Left renal pelvis (tissue), 4 donors: ENCODE results near the gene SNAP47. TPM values are rescaled to one million over a fixed set of nuclear protein-coding genes. Genes with fewer than 3 reads are reported as not detected.

ENCODE experiments used
- DNase-seq, 4 donors: peaks; one replicate each; pipeline ENCODE4 v3.0.0-alpha.2; 2013; ENCODE audit warnings: low read depth in 4 of 4, low spot score in 3 of 4
- polyA plus RNA-seq, 4 donors: library from polyadenylated mRNA; unstranded; fragments of 120-200 nt; gene quantifications; one replicate each; pipeline ENCODE4 v1.2.1, GENCODE V29; 2013; ENCODE audit not compliant: insufficient read length in 4 of 4

SNAP47 gene
- polyA plus RNA-seq, 4 donors: 30.3 to 45.0 (median 43.2) TPM

- no peak for DNase-seq
These were observed 58.9 kb downstream of the SNAP47 start for GRCh38 chr1:227793948-227794816.

DNA sequence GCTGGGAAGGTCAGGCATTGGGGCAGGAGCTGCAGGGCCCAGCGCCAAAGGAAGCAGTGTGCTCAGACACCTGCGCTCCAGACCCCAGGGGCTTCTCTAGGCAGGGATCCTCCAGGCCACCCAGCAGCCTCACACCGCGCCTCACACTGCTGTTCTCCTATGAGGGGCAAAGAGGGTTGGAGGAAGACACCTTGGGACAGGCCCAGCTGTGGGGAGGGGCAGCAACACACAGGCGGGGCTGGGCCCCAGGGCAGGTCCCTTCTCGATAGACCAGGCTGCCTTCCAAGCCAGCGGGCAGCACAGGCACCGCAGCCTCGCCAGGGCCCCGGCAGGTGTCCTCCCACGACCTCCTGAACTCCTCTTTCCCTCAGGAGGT lies 59.6 kb downstream of the SNAP47 start:
- no peak for DNase-seq

DNA sequence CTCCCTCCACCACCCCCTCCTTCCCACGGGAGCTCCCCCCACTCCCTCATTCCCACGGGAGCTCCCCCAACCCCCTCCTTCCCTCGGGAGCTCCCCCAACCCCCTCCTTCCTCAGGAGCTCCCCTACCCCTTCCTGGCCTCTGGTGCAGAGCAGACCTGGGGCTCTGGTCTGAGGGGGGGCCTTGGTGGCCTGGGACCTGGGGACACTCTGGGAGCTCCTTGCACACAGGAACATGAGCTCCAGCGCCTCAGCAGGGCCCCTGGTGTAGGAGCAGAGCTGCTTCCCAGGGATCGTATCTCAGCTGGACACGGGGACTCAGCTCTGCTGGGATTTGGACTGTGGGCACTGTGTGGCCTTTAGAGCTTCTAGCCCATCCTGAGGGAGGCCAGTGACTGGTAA lies 60.5 kb downstream of the SNAP47 start:
- no peak for DNase-seq

DNA sequence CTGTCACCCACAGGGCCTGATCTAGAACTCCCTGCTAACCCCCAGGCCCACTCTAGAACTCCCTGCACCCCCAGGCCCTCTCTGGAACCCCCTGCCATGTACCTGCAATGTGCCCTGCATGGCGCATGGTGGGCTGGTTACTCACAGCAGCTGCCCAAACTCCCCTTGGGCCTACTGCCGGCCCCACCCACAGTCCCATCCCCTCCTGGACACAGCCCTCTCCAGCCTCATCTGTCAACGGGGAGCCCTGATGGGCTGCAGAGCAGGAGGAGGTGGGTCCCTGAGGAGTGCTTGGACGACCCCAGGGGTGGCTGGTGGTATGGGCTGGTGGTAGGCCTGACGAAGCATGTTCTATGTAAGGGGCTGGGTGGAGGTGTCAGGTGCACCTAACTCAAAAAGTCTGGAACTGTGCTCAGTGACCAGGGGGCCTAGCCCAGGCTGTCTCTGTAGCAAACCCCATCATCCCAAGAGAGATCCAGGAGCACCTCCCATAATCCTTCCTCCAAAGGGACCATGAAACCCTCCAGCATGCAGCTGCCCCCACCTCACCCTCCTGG lies 61.2 kb downstream of the SNAP47 start:
- DNase-seq: no peak

DNA sequence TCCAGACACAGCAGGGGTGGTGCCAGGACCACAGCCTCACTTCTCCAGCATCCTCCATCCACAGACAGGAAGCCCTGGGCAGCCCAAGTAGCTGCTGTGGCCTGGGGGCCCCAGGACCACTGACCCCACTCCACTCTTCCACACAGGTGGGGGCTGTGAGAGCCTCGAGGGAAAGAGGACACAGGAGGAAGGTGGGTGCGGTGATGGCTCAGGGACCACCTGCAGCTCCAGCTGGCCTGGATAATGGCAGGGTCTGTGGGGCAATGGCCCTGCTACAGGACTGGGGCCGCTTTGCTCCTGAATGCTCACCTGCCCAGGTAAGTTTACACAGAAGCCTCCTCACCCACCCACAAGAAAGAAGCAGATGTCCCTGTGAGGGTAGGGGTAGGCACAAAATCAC lies 61.9 kb downstream of the SNAP47 start:
- no peak for DNase-seq

- DNase-seq: no peak
These were observed 62.4 kb downstream of the SNAP47 start for GRCh38 chr1:227797625-227798024.

DNA sequence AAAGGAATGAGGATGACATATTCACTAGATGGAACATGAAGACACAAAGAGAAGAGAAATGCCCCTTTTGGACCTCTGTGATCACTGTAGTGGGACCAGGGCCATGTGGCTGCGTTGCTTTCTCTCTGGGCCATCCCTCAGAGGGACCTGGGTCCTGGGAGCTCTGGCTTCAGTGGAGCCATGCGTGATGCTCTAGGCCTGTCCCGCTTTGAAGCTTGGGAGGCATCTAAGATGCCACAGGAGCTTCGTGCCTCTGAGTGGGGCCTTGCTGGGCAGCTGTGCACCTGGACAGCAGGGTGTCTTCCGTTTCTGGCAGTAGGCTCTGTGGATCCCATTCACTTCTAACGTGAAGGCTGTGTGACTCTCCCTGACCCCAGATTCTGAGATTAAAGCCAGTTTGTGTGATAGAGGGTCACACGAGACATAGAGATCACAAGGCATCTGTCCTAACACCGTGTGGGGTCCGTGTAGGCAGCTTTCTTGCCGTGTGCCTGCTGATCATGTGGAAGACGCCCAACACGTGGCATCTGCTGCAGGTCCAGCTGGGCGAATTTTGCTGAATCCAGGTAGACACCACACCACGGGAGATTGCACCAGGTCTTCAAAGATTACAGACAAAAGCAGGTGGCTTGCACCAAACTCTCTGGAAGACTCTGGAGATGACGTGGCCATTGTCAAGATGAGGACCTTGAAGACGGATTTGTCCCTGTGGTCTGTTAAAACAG lies 63.0 kb downstream of the SNAP47 start:
- DNase-seq: no peak

GRCh38 chr1:227799756-227800155 lies 64.5 kb downstream of the SNAP47 start:
- no peak for DNase-seq

DNA sequence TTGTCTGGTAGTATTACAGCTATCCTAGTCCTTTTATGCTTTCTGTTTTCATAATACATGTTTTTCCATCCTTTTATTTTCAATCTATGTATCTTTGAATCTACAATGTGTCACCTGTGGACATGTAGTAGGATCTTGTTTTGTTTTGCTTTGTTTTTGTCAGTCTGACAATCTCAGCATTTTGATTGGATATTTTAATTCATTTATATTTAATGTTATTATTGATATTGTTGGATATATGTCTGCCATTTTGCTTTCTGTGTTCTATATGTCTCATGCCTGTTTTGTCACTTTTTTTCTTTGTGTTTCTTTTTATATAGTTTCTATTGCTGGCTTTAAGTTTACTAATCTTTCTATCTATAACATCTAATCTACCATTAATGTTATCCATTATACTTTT lies 68.7 kb downstream of the SNAP47 start:
- DNase-seq: no peak

DNA sequence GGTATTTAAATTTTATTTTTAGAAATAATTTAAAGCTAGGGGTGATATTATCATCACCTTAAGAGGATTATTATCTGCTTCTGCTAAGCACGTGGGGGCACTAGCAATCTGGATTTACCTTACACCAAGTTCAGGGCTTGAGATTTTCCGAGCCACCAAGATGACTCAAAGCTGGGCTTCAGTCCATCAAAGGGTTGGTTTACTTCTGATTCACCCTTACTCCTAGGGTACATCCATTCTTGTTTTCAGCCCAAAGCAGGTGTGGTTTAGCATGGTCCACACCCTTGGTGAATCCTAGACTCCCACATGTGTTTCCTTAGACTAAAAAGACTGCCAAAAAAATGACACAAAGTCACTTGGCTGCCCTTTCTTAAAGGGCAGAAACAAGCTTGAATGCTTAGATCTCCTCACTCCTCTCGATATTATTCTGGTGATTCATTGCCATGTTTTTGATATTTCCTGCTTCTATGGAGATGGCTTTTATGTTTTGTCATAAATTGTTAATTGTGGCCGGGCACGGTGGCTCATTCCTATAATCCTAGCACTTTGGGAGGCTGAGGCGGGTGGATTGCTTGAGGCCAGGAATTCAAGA lies 70.5 kb downstream of the SNAP47 start:
- DNase-seq: no peak

DNA sequence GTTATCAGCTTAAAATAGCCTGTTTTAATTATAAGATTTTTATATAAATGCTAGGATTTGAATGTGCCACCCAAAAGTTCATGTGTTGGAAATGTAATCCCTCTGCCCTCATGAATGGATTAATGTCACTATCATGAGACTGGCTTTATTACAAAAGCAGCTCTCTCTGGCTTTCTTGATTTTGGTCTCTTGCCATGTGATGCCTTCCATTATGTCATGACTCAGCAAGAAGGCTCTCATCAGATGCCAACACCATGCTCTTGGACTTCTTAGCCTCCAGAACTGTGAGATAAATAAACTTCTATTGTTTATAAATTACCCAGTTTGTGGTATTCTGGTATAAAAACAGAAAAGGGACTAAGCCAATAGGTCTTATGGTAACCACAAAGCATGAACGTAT lies 73.3 kb downstream of the SNAP47 start:
- no peak for DNase-seq

DNA sequence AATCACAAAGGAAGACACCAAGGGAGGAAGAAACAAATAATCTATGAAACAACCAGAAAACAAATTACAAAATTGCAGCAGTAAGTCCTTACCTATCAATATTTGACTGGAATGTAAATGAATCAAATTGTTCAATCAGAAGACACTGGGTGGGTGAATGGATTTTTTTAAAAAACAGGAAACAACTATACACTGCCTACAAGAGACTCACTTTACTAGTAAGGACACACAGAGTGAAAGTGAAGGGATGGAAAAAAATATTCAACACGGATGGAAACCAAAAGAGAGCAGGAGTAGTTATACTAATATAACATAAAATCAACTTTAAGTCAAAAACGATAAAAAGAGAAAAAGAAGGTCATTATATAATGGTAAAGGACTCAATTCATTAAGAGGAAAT lies 73.8 kb downstream of the SNAP47 start:
- no peak for DNase-seq

DNA sequence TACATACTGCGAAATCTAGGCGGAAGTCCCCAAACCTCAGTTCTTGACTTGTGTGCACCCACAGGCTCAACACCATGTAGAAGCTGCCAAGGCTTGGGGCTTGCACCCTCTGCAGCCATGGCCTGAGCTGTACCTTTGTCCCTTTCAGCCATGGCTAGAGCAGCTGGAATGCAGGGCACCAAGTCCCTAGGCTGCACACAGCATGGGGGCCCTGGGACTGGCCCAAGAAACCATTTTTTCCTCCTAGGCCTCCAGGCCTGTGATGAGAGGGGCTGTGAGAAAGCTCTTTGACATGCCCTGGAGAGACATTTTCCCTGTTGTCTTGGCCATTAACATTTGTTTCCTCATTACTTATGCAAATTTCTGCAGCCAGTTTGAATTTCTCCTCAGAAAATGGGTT lies 78.7 kb downstream of the SNAP47 start:
- no peak for DNase-seq

DNA sequence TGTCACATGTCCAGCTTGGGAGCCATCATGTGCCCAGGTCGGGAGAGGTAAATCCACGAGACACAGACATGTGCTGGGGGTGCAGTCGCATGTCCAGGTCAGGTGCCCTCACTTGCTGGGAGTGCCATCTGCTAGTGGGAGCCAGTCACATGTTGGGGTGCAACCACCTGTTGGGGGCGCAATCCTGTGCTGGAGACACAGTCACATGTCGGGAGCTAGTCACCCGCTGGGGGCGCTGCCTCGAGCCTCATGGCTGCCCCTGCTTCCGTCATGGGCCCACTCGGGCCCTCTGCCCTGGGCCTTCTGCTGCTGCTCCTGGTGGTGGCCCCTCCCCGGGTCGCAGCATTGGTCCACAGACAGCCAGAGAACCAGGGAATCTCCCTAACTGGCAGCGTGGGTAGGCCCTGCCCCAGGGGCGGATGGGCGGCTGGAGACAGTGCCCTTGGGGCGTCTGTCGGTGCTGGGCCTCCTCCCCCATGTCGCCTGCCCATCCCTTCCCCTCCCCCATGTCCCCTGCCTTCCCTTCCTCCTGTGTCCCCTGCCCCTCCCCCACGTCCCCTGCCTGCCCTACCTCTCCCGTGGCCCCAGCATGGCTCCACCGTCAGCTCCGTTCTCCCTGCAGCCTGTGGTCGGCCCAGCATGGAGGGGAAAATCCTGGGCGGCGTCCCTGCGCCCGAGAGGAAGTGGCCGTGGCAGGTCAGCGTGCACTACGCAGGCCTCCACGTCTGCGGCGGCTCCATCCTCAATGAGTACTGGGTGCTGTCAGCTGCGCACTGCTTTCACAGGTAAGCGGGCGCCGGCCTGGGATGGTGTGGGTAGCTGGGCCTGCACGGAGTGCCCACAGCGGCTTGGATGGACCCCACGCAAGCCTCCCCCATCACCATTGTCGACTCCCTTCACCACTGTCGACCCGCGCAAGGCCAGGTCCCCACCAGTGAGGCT lies 80.5 kb downstream of the SNAP47 start, which contains the start of gene PRSS38:
Gene PRSS38 (plus strand): TSS at position 208 of the 942 bp plus-strand sequence. CDS start 42 bp downstream, at position 250.
- DNase-seq: no peak

DNA sequence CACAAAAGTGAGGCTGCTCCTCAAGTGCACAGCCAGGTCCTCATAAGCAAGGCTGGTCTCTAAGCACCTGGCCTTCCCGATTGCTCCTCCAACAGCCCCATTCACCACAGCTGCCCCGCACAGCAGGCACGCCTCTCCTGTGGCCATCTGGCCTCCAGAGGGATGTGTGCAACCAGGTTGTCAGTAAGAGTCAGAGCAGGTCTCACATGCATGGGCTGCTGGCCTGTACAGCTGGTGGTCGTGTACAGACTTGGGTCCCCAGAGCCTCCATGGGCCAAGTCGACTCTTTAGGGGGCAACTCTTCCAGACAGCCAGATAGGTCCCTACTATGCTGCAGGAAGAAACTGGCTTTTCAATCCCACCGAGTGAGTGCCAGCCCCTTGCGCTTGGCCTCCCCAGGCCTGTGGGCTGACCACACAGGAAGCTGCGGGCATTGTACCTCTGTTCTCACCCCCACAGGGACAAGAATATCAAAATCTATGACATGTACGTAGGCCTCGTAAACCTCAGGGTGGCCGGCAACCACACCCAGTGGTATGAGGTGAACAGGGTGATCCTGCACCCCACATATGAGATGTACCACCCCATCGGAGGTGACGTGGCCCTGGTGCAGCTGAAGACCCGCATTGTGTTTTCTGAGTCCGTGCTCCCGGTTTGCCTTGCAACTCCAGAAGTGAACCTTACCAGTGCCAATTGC lies 81.7 kb downstream of the SNAP47 start:
- DNase-seq: no peak

GRCh38 chr1:227823537-227823936 lies 88.3 kb downstream of the SNAP47 start:
- DNase-seq: no peak

DNA sequence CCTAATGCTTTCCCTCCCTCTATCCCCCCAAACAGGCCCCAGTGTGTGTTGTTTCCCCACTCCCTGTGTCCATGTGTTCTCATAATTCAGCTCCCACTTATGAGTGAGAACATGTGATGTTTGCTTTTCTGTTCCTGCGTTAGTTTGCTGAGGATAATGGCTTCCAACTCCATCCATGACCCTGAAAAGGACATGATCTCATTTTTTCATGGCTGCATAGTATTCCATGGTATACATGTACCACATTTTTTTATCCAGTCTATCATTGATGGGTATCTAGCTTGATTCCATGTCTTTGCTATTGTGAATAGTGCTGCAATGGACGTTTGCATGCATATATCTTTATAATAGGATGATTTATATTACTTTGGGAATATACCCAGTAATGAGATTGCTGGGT lies 89.0 kb downstream of the SNAP47 start:
- DNase-seq: no peak

- DNase-seq: no peak
These were observed 93.6 kb downstream of the SNAP47 start for GRCh38 chr1:227828786-227829185.
